ENCODE measurements around the gene GIGYF2.
"Not testable (repeated sequence)": the region's sequence is repeated elsewhere in the genome, so short reads cannot be mapped to it uniquely, and the experiment has no call there.

GIGYF2 gene

DNA sequence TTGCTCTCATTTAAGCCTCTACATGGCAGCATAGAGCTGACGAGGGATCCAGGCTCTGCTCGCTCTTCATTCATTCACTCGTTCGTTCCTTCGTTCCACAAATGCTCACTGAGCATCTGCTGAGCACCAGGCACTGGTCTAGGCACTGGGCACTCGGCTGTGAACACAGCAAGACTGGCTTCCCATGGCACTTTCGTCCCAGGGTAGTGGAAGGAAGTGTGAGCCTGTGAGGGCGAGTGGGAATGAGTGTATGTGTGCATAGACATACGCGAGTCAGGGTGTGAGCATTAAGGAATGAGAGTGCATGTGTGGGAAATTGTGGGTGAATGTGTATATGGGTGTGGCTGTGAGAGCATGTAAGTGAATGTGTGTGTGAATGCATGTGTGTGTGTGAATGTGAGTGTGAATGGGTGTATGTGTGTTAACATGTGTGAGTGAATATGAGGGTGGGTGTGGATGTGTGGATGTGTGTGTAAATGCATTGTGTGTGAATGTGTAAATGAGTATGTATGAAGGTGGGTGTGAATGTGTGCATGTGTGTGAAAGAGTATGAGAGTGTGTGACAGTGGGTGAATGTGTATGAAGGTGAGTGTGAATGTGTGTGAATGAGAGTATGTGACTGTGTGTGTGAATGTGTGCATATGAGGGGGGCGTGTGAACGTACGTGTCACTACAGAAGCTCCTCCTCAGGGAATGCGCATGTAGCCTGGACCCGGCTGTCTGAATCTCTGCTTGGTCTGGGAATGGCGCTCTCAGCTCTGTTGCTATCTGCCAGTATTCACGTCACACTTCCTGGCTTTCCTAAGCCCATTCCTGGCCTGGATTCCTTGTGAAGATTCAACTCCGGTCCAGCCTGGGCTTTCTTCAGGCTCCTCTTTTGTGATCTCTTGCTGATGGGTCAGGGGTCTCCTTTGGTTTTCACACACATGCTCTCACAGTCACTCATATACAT, 201.7 kb downstream of the GIGYF2 start:
- no peak for FAIRE-seq

DNA sequence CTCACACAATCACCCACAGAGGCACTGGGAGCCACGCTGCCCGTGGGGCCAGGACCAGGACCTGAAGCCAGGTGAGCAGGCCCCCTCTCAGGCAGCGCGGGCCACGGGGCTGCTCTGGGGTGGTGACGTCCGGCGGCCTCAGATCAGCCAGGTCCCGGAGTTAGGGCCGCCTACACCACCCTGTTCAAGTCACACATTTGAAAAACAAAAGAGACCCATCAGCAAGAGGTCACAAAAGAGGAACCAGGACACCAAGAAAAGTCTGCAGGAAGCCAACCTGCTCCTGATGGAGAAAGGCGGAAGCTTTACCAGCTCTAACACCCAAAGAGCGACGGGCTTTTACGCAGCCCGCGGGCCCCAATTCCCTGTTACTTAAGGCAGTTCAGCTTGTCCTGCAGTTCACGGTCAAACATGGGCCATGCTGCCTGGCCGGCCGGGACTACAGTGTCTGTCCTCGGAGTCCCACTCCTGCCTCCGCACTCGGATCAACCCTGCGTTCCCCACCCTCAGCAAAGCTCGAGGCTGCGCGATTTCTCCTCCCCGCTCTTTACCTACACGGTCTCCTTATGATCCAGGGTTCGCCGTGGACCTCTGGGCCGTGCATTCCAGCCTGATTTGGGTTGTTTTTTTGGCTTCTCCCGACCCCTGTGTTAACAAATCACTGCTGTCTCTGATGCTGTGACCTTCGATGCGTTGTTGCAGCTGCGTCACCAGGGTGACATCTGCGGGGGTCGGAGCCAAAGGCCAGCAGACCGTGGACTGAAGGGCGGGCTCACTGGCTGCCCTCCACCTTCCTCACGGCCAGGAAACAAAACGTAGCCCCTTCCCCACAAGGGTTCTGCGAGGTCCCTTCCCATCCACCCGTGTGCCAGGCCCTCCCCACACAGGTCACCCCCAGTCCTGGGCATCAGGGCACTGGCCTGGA, 203.9 kb downstream of the GIGYF2 start:
- no peak for FAIRE-seq

DNA sequence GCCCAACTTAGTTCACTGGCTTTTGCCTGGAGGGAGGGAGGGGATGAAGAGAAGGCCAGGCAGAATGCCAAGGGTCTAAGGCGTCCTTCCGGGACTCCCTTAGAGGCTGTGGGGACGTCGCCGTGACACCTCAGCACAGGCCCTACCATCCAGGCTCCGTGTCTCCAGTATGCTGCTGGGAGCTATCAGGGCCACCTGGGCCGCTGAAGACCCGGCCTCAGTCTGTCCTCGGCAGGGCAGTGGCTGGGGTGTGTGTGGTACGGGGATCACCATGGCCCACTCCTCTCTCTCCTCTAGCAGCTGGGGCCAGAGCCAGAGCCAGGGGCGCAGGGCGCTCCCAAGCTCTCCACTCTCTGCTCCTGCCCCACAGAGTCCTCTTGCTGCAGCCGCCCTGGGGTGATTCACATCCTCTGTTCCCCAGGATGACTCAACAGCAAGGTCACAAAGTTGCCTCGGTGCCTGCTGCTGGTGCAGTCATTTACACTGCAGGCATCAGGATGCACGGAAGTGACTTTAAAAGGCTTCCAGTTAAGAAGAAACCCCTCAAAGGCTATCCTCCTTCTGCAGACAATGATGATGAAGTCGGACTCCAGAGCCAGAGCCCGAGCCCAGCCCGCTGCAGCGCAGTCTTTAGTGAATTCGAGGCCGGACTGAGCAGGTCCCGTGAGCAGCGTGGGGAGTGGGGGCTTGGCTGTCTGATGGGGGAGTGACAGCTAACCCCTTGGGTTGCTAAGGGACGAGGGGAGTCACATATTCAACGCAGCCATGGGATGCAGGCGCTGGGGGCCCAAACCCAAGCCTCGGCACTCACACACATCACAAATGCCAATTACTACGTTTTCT, 204.8 kb downstream of the GIGYF2 start:
- no peak for FAIRE-seq

DNA sequence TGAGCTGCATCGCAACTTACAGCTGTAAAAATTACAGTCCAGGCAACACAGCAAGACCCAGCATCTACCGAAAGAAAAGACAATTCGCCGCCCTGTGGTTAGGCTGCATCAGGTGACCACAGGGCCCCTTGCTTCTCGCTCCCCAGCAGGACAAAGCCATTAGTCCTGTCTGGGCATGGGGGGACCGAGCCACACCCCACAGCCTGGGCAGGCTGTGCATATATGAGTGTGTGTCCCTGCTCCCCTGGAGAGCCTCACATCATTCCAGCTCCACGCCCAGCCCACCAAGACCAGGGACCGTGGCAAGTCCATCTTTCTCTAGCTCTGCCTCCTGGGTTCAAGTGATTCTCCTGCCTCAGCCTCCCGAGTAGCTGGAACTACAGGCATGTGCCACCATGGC, 206.9 kb downstream of the GIGYF2 start:
- no peak for FAIRE-seq

DNA sequence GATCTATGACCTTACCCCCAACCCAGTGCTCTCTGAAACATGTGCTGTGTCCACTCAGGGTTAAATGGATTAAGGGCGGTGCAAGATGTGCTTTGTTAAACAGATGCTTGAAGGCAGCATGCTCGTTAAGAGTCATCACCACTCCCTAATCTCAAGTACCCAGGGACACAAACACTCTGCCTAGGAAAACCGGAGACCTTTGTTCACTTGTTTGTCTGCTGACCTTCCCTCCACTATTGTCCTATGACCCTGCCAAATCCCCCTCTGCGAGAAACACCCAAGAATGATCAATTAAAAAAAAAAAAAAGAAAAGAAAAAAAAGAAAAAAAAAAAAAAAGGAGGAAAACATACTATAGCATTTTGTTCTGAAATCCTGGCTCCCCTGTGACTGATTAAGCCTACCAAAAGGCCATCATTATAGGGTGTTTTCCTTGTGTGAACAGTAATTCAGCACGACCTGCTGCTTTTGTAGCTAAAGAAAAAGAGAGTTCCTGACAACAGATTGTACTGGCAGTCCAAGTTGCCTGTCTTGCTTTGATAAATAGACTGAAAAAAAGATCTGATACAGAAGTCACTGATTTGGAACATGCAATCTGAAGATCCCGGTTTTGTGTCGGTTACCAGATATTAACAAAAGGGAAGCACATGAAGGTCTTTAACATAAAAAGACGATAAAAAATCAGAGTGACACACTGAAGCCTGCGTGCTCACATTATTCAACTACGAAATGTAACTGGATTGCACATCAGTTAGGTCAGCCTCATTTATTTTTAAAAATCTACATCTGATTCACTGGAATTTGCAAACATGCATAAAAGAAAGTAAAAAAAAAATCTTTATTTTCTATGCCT, 210.0 kb downstream of the GIGYF2 start:
- not testable (repeated sequence) for FAIRE-seq

DNA sequence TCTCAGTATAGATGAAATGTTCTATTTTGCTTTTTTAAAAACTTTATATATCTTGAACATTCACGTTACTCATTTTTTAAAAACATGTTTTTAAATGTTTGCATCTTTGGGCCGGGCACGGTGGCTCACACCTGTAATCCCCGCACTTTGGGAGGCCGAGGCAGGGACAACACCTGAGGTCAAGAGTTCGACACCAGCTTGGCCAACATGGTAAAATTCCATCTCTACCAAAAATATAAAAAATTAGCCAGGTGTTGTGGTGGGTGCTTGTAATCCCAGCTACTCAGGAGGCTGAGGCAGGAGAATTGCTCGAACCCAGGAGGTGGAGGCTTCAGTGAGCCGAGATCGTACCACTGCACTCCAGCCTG, 210.6 kb downstream of the GIGYF2 start:
- not testable (repeated sequence) for FAIRE-seq

DNA sequence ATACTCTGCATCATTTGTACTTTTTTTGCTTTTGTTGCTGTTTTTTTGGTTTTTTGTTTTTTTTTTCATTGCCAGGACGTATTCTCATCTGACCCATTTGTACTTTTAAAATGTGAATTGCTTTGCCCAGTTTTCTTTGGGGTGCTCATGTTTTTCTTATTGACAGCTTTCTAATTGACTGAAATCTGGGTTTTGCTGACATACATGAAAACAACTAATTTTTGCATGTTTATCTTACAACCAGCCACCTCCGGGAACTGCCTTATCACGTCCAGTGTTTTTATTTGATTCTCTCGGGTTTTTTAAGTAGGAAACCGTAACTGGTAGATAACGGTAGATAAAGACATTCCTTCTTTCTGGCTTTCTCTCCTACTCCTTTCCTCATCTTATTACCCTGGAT, 211.6 kb downstream of the GIGYF2 start:
- no peak for FAIRE-seq

Data from islet of Langerhans (tissue), 1 donor.